AG04450 (cell line): ENCODE data around the gene PTGER4. TPM values are rescaled to one million over a fixed set of nuclear protein-coding genes. Genes with fewer than 3 reads are reported as not detected.

ENCODE experiments used
- CTCF ChIA-PET: fragments of 300-600, 350-600 bp; formaldehyde crosslinking; extraction: SDS; loops from one replicate; lab custom pipeline; 2022; ENCODE audit warnings: antibody characterized with exemption, inconsistent platforms; lab: Charles Lee
- POLR2A ChIA-PET: fragments of 350-600 bp; formaldehyde crosslinking; extraction: SDS; loops from one replicate; lab custom pipeline; 2021; ENCODE audit warnings: antibody characterized with exemption, inconsistent platforms; lab: Yijun Ruan, JAX
- DNase-seq: peaks from one replicate; pipeline ENCODE4 v3.0.0-alpha.2; 2011; ENCODE audit warnings: low read depth, low spot score
- H3K27ac ChIP-seq: one replicate; pipeline ENCODE4 v1.5.1; 2012; ENCODE audit warnings: low read depth, low read length, control low read depth
- H3K27me3 ChIP-seq: one replicate; pipeline ENCODE4 v1.6.0; 2012; ENCODE audit warnings: low read length; ENCODE audit not compliant: control insufficient read depth, insufficient read depth
- H3K4me3 ChIP-seq: 2 replicates; pipeline ENCODE4 v1.5.1; 2011; ENCODE audit warnings: mild to moderate bottlenecking, low read depth, low read length, control low read depth
- H3K9me3 ChIP-seq: 2 replicates; pipeline ENCODE4 v1.5.1; 2012; ENCODE audit warnings: low read length; ENCODE audit not compliant: control insufficient read depth, insufficient read depth
- CTCF ChIP-seq: IDR thresholded peaks from 2 replicates; pipeline ENCODE4 v1.5.1; 2011; ENCODE audit warnings: low read depth, low read length, control low read depth, inconsistent platforms
- polyA plus RNA-seq: library from polyadenylated mRNA; depleted of rRNA; stranded (reverse); fragments of >200 nt; gene quantifications from 2 replicates; pipeline ENCODE4 v1.2.3, GENCODE V29; 2011

Gene PTGER4
- polyA plus RNA-seq, 1 experiment = 6.2 TPM

GRCh38 chr5:40672425-40672824, 7.3 kb upstream of the PTGER4 start:
- ChIA-PET POLR2A (no interaction called here), CTCF (interaction anchor here (0.7 to 1.1 kb wide), 2 partner anchors 89 to 950 kb away, joined by 3 read pairs; no protein-coding TSS in a partner anchor)

GRCh38 chr5:40674661-40675235, 5.0 kb upstream of the PTGER4 start:
- Histone ChIP-seq H3K27ac (no peak overlapping the region), H3K4me3 (no peak overlapping the region), H3K9me3 (no peaks in the 10 kb centered on the region; the same call in 1 of the 2 replicates), H3K27me3 (no peaks in the 10 kb centered on the region)
- no peak for DNase-seq
- TF ChIP-seq CTCF = no peak
- ChIA-PET POLR2A (no interaction called here), CTCF (no interaction called here)

More at GRCh38 chr5:40672425-40672824, 7.3 kb upstream of the PTGER4 start:
- no peak for TF ChIP-seq CTCF
- H3K9me3 ChIP-seq = no peaks in the 10 kb centered on the region
- H3K27me3 ChIP-seq = no peaks in the 10 kb centered on the region
- no peak overlapping the region for H3K4me3 ChIP-seq
- DNase-seq = no peak
- H3K27ac ChIP-seq = no peak overlapping the region

- Histone ChIP-seq H3K27ac (no peak overlapping the region), H3K4me3 (no peak overlapping the region), H3K27me3 (no peaks in the 10 kb centered on the region), H3K9me3 (no peaks in the 10 kb centered on the region; the same call in 1 of the 2 replicates)
- POLR2A ChIA-PET = no interaction called here
- CTCF ChIA-PET = no interaction called here
- no peak for TF ChIP-seq CTCF
- no peak for DNase-seq
Observed at GRCh38 chr5:40675396-40676133, 4.2 kb upstream of the PTGER4 start.

GRCh38 chr5:40676613-40677343, 2.9 kb upstream of the PTGER4 start:
- H3K4me3 ChIP-seq = no peak overlapping the region
- peak; percentile 66 for DNase-seq
- no peak overlapping the region for H3K27ac ChIP-seq
- POLR2A ChIA-PET = interaction anchor here (1.0 kb wide), 1 partner anchor 201 kb away, joined by 3 read pairs; no protein-coding TSS in a partner anchor
- CTCF ChIA-PET = interaction anchor here (1.2 kb wide), 1 partner anchor 12 kb away, joined by 5 read pairs; no protein-coding TSS in a partner anchor
- no peaks in the 10 kb centered on the region for H3K27me3 ChIP-seq
- no peaks in the 10 kb centered on the region; the same call in 1 of the 2 replicates for H3K9me3 ChIP-seq
- no peak for TF ChIP-seq CTCF
